B cell (primary cell): ENCODE measurements around the gene AKTIP. TPM values are rescaled to one million over a fixed set of nuclear protein-coding genes. Genes with fewer than 3 reads are reported as not detected.

ENCODE experiments used
- ATAC-seq: fragments of 200-7000 bp; cut with Tn5 transposase; one replicate; pipeline ENCODE4 v1.10.0; 2021; ENCODE audit warnings: low read depth, mild to moderate bottlenecking, moderate number of reproducible peaks, moderate library complexity
- CTCF ChIA-PET: fragments of 350-600 bp; sonication (Branson Sonifier 250); formaldehyde crosslinking; loops from one replicate; lab custom pipeline; 2021; ENCODE audit warnings: antibody characterized with exemption, inconsistent platforms; lab: Charles Lee
- POLR2A ChIA-PET: fragments of 350-600 bp; sonication (Branson Sonifier 250); formaldehyde crosslinking; loops from one replicate; lab custom pipeline; 2021; ENCODE audit warnings: antibody characterized with exemption; lab: Charles Lee
- DNase-seq: peaks from one replicate; pipeline ENCODE4 v3.0.0; 2013
- H2AFZ ChIP-seq: 2 replicates; pipeline ENCODE4 v1.6.1; 2012; ENCODE audit warnings: mild to moderate bottlenecking, low read depth, low read length; ENCODE audit not compliant: insufficient read depth, poor library complexity, severe bottlenecking
- H3K27ac ChIP-seq, 2 donors: 1 replicate in 1 of 2; 2 replicates in 1 of 2; pipeline ENCODE4 v1.5.1; 2012 to 2013; ENCODE audit warnings: low read length in 2 of 2, mild to moderate bottlenecking in 2 of 2, moderate library complexity in 1 of 2
- H3K27me3 ChIP-seq, 4 experiments: fragments of 200-600 bp in 1 of 4; sonication (generic) in 1 of 4; replicated peaks in 1 of 4; 1 replicate in 2 of 4; 2 replicates in 2 of 4; pipeline versions ENCODE4 v1.6.1 to v1.7.0; 2013 to 2016; ENCODE audit warnings: low read length in 3 of 4, mild to moderate bottlenecking in 2 of 4, mixed read lengths in 1 of 4, moderate library complexity in 1 of 4; ENCODE audit not compliant: insufficient read depth in 4 of 4, control insufficient read depth in 3 of 4; ENCODE audit errors: control extremely low read depth in 1 of 4
- H3K36me3 ChIP-seq, 2 experiments: replicated peaks in 1 of 2; 1 replicate in 1 of 2; 2 replicates in 1 of 2; pipeline versions ENCODE4 v1.6.1 to v1.7.1; 2013; ENCODE audit warnings: low read length in 1 of 2; ENCODE audit not compliant: insufficient read depth in 2 of 2, control insufficient read depth in 1 of 2; ENCODE audit errors: control extremely low read depth in 1 of 2, extremely low read depth in 1 of 2
- H3K4me1 ChIP-seq, 2 donors: fragments of 200-600 bp in 1 of 2; sonication (generic) in 1 of 2; 1 replicate in 1 of 2; 2 replicates in 1 of 2; pipeline versions ENCODE4 v1.5.1 to v1.6.1; 2013 to 2017; ENCODE audit warnings: low read length in 2 of 2; ENCODE audit not compliant: control insufficient read depth in 2 of 2, insufficient read depth in 2 of 2
- H3K4me2 ChIP-seq: replicated peaks from 2 replicates; pipeline ENCODE3; 2012; ENCODE audit warnings: mild to moderate bottlenecking, low read depth, low read length; ENCODE audit not compliant: poor library complexity, severe bottlenecking
- H3K4me3 ChIP-seq, 5 experiments: fragments of 200-600 bp in 1 of 5; sonication (generic) in 1 of 5; 1 replicate in 3 of 5; 2 replicates in 2 of 5; pipeline versions ENCODE4 v1.5.1 to v1.7.0; 2011 to 2016; ENCODE audit warnings: low read length in 4 of 5, mild to moderate bottlenecking in 4 of 5, low read depth in 2 of 5, control low read depth in 1 of 5, moderate library complexity in 1 of 5; ENCODE audit not compliant: insufficient read depth in 1 of 5; ENCODE audit errors: control extremely low read depth in 1 of 5, extremely low read depth in 1 of 5
- H3K79me2 ChIP-seq: fragments of 200-600 bp; sonication (generic); one replicate; pipeline ENCODE4 v1.6.0; 2016; ENCODE audit warnings: low read length; ENCODE audit not compliant: control insufficient read depth, insufficient read depth
- H3K9ac ChIP-seq: fragments of 200-600 bp; sonication (generic); 2 replicates; pipeline ENCODE4 v1.6.1; 2017; ENCODE audit warnings: mild to moderate bottlenecking, low read length, moderate library complexity
- H3K9me3 ChIP-seq, 3 donors: one replicate each; pipeline versions ENCODE4 v1.6.1 to v1.7.1; 2013; ENCODE audit warnings: low read length in 2 of 3; ENCODE audit not compliant: control insufficient read depth in 2 of 3, insufficient read depth in 1 of 3; ENCODE audit errors: control extremely low read depth in 1 of 3
- H4K20me1 ChIP-seq: 2 replicates; pipeline ENCODE4 v1.6.0; 2012; ENCODE audit warnings: mild to moderate bottlenecking, low read length; ENCODE audit not compliant: insufficient read depth, control insufficient read depth, poor library complexity, severe bottlenecking
- H3K27ac Mint-ChIP-seq: one replicate; pipeline ENCODE4 v1.8.0; 2021; ENCODE audit warnings: mixed read lengths
- H3K27me3 Mint-ChIP-seq: one replicate; pipeline ENCODE4 v1.8.0; 2021; ENCODE audit warnings: mixed read lengths
- H3K4me1 Mint-ChIP-seq: one replicate; pipeline ENCODE4 v1.8.0; 2021; ENCODE audit warnings: mixed read lengths
- H3K4me3 Mint-ChIP-seq: one replicate; pipeline ENCODE4 v1.8.0; 2021; ENCODE audit warnings: mixed read lengths
- H3K9me3 Mint-ChIP-seq: one replicate; pipeline ENCODE4 v1.8.0; 2022; ENCODE audit warnings: mixed read lengths; ENCODE audit not compliant: insufficient read depth
- CTCF ChIP-seq: fragments of 200-600 bp; IDR thresholded peaks from one replicate; pipeline ENCODE4 v1.8.0; 2022; ENCODE audit warnings: antibody characterized with exemption, mild to moderate bottlenecking
- EZH2 ChIP-seq: IDR thresholded peaks from 2 replicates; pipeline ENCODE4 v1.6.1; 2012; ENCODE audit warnings: borderline replicate concordance, low read depth, mild to moderate bottlenecking, moderate library complexity, low read length; ENCODE audit not compliant: insufficient read depth, poor library complexity, severe bottlenecking
- WGBS: methylation state at CpG from one replicate; pipeline ENCODE4 v1.1.5; 2013; ENCODE audit warnings: missing lambda C conversion rate; ENCODE audit not compliant: insufficient coverage; 5-methylcytosine and 5-hydroxymethylcytosine counted together
- intact Hi-C: fragments of 100-400 bp; cut with micrococcal nuclease; formaldehyde crosslinking; loops from one replicate; pipeline ENCODE4 v1.10.0; 2022
- polyA plus RNA-seq: library from polyadenylated mRNA; depleted of rRNA; stranded (reverse); fragments of >200 nt; gene quantifications from 2 replicates; pipeline ENCODE4 v1.2.3, GENCODE V29; 2012
- total RNA-seq, 2 donors: library from RNA; stranded (reverse); fragments of 120-200 nt in 1 of 2; gene quantifications; 1 replicate in 1 of 2; 2 replicates in 1 of 2; pipeline versions ENCODE4 v1.2.3 to v1.2.4, GENCODE V29; 2013 to 2022

AKTIP gene
- total and polyA plus RNA-seq, 2 donors (not counting 1 experiment from before 2014, with no cell fraction given) = 12.6 to 24.0 TPM

DNA sequence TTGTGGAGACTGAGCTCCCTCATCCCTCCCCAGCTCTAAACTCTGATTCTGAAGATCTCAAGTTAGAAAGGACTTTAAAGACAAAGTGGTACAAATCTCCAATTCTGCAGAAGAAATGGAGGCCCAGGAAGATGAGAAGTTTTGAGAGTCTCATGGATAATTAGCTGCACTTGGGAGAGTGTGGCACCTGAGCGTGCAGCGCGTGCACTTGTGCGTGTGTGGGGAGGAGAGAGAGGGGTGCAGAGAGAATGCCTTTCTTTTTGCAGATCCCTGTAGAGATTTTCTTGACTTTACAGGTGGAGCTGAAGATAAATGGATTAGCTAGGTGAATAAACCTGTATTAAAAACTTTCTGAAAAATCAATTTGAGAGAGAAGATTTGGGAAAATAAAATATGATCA lies 14.8 kb upstream of the AKTIP start:
- Mint-ChIP-seq H3K27ac (peak overlapping the region; percentile 81), H3K27me3 (no peaks in the 10 kb centered on the region), H3K9me3 (no peaks in the 10 kb centered on the region), H3K4me1 (peaks cover 46% of the 10 kb centered on the region), H3K4me3 (peak overlapping the region; percentile 83)
- 65% methylated on average over 4 of the region's 4 CpGs for WGBS
- H3K4me1 ChIP-seq = peaks cover 42 to 44% of the 10 kb centered on the region in 2 donors
- H3K27me3 ChIP-seq = no peaks in the 10 kb centered on the region
- H3K4me3 ChIP-seq = peak overlapping the region in 1 of 5 experiments; percentile 57
- H3K79me2 ChIP-seq = no peaks in the 10 kb centered on the region
- TF ChIP-seq CTCF (no peak), EZH2 (no peak)
- no peak overlapping the region for H3K27ac ChIP-seq
- no peak overlapping the region for H2AFZ ChIP-seq
- ATAC-seq (no peak), DNase-seq (no peak)
- H4K20me1 ChIP-seq = no peaks in the 10 kb centered on the region
- H3K36me3 ChIP-seq = no peaks in the 10 kb centered on the region
- intact Hi-C loops = loop anchor here (1.0 to 5.0 kb wide), 4 partner anchors 8 to 184 kb away; partner anchors contain the start of genes AKTIP, FTO and RPGRIP1L
- peaks cover 0 to 13% (median 5%) of the 10 kb centered on the region in 3 donors for H3K9me3 ChIP-seq
- H3K4me2 ChIP-seq = peak overlapping the region; percentile 72
- H3K9ac ChIP-seq = peak overlapping the region; percentile 57
- ChIA-PET POLR2A (interaction anchor here (2.2 kb wide), 1 partner anchor 14 kb away, joined by 25 read pairs; the partner anchor contains the start of gene AKTIP), CTCF (interaction anchor here (0.8 to 1.4 kb wide), 5 partner anchors 9 to 32 kb away, joined by 3 read pairs; no protein-coding TSS in a partner anchor)

DNA sequence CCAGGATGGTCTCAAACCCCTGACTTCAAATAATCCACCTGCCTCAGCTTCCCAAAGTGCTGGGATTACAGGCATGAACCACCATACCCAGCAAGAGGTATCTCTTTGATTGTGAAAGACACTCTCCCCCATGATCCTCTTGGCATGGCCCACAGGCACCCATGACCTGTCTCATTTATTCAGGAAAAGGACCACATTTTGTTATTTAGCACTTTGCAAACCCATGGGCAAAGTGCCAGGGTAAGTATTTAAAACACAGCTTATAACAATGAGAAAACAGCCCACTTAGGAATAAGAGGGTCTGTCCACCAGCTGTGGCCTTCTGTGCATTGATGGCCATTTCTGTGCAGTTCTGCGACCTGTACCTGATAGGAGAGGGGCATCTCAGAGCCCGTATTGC lies 12.8 kb upstream of the AKTIP start:
- ChIA-PET CTCF (interaction anchor here (1.5 kb wide), 1 partner anchor 12 kb away, joined by 6 read pairs; the partner anchor contains the start of gene AKTIP), POLR2A (no interaction called here)
- H3K79me2 ChIP-seq = no peaks in the 10 kb centered on the region
- no peak overlapping the region for H3K27ac ChIP-seq
- H3K4me3 ChIP-seq = no peak overlapping the region
- TF ChIP-seq CTCF (no peak), EZH2 (no peak)
- H3K27me3 ChIP-seq = no peaks in the 10 kb centered on the region
- no peak for ATAC-seq
- H3K4me1 Mint-ChIP-seq = peaks cover 48% of the 10 kb centered on the region
- no peaks in the 10 kb centered on the region for H4K20me1 ChIP-seq
- no peaks in the 10 kb centered on the region for H3K9me3 Mint-ChIP-seq
- no peak overlapping the region for H3K4me3 Mint-ChIP-seq
- intact Hi-C loops = loop anchor here (5.0 kb wide), 2 partner anchors 79 to 186 kb away; partner anchors contain the start of genes FTO and RPGRIP1L
- H3K4me2 ChIP-seq = no peak overlapping the region
- peaks cover 39 to 45% of the 10 kb centered on the region in 2 donors for H3K4me1 ChIP-seq
- H3K36me3 ChIP-seq = no peaks in the 10 kb centered on the region
- H2AFZ ChIP-seq = no peak overlapping the region
- no peak overlapping the region for H3K9ac ChIP-seq
- no peak for DNase-seq
- H3K27me3 Mint-ChIP-seq = no peaks in the 10 kb centered on the region
- peaks cover 0 to 13% (median 5%) of the 10 kb centered on the region in 3 donors for H3K9me3 ChIP-seq
- H3K27ac Mint-ChIP-seq = peak overlapping the region; percentile 39
- WGBS = 100% methylated on average over 2 of the region's 2 CpGs
